GM10847 (cell line): ENCODE data around the gene PEX6.

Experiments
- POLR2A ChIP-seq: IDR thresholded peaks from 2 replicates; pipeline ENCODE4 v1.6.1; 2011; ENCODE audit not compliant: insufficient read length; ENCODE audit errors: extremely low read depth

The PEX6 gene

GRCh38 chr6:42935322-42935721 lies 43.7 kb downstream of the PEX6 start:
- no peak for TF ChIP-seq POLR2A

- no peak for TF ChIP-seq POLR2A
These were observed 45.8 kb downstream of the PEX6 start for GRCh38 chr6:42933205-42933604.

GRCh38 chr6:42932412-42932811 lies 46.6 kb downstream of the PEX6 start:
- no peak for TF ChIP-seq POLR2A

- no peak for TF ChIP-seq POLR2A
These were observed 49.1 kb downstream of the PEX6 start for GRCh38 chr6:42929821-42930360.

- TF ChIP-seq POLR2A = peak; percentile 69
These were observed 49.8 kb downstream of the PEX6 start, which contains the start of gene CNPY3 for GRCh38 chr6:42928986-42929820. TSS of gene CNPY3 (plus strand) at chr6:42929480. CDS start at chr6:42929571, 91 bp downstream.

GRCh38 chr6:42925248-42925857 lies 53.6 kb downstream of the PEX6 start:
- no peak for TF ChIP-seq POLR2A

- no peak for TF ChIP-seq POLR2A
These were observed 55.3 kb downstream of the PEX6 start for GRCh38 chr6:42923666-42924065.

GRCh38 chr6:42921801-42922200 lies 57.2 kb downstream of the PEX6 start:
- no peak for TF ChIP-seq POLR2A

GRCh38 chr6:42916288-42916687 lies 62.7 kb downstream of the PEX6 start:
- no peak for TF ChIP-seq POLR2A

GRCh38 chr6:42915732-42916131 lies 63.2 kb downstream of the PEX6 start, which contains the start of gene PTCRA:
TSS of gene PTCRA (plus strand) at chr6:42916053. CDS start at chr6:42916070, 17 bp downstream.
- TF ChIP-seq POLR2A = no peak

- no peak for TF ChIP-seq POLR2A
These were observed 64.4 kb downstream of the PEX6 start for GRCh38 chr6:42914546-42914945.
